H9 (cell line): ENCODE data around the gene MYMX. TPM values are rescaled to one million over a fixed set of nuclear protein-coding genes. Genes with fewer than 3 reads are reported as not detected.

Source experiments
- DNase-seq: peaks from one replicate; pipeline ENCODE4 v3.0.0-alpha.2; 2017
- H2AFZ ChIP-seq: one replicate; pipeline ENCODE4 v1.6.1; 2013; ENCODE audit warnings: mild to moderate bottlenecking, low read length, control low read depth, moderate library complexity
- H2AK5ac ChIP-seq: 2 replicates; pipeline ENCODE4 v1.6.1; 2013; ENCODE audit warnings: low read length, control low read depth, mixed read lengths; ENCODE audit not compliant: insufficient read length
- H2BK120ac ChIP-seq: one replicate; pipeline ENCODE4 v1.6.1; 2013; ENCODE audit warnings: low read depth, mild to moderate bottlenecking, low read length, control low read depth, inconsistent platforms; ENCODE audit not compliant: poor library complexity, severe bottlenecking
- H2BK12ac ChIP-seq: 2 replicates; pipeline ENCODE4 v1.6.1; 2013; ENCODE audit warnings: low read length, control low read depth, mixed read lengths, low read depth; ENCODE audit not compliant: insufficient read length
- H2BK15ac ChIP-seq: 2 replicates; pipeline ENCODE4 v1.6.1; 2013; ENCODE audit warnings: low read depth, low read length, control low read depth
- H2BK20ac ChIP-seq: one replicate; pipeline ENCODE4 v1.6.1; 2013; ENCODE audit warnings: low read depth, mild to moderate bottlenecking, low read length, control low read depth, inconsistent platforms; ENCODE audit not compliant: poor library complexity, severe bottlenecking
- H2BK5ac ChIP-seq: 2 replicates; pipeline ENCODE4 v1.6.1; 2013; ENCODE audit warnings: low read length, control low read depth, mixed read lengths; ENCODE audit not compliant: insufficient read length
- H3K14ac ChIP-seq: 2 replicates; pipeline ENCODE4 v1.6.1; 2013; ENCODE audit warnings: low read length, control low read depth; ENCODE audit not compliant: insufficient read depth
- H3K18ac ChIP-seq: 2 replicates; pipeline ENCODE4 v1.6.1; 2013; ENCODE audit warnings: low read depth, mild to moderate bottlenecking, mixed read lengths, low read length, control low read depth; ENCODE audit not compliant: insufficient read length
- H3K23ac ChIP-seq: 2 replicates; pipeline ENCODE4 v1.6.1; 2013; ENCODE audit warnings: low read length, control low read depth, mixed read lengths, low read depth; ENCODE audit not compliant: insufficient read length
- H3K23me2 ChIP-seq: 2 replicates; pipeline ENCODE4 v1.6.1; 2013; ENCODE audit warnings: low read depth, mild to moderate bottlenecking, mixed read lengths, low read length, control low read depth; ENCODE audit not compliant: insufficient read length, poor library complexity, severe bottlenecking
- H3K27ac ChIP-seq: 2 replicates; pipeline ENCODE4 v1.5.1; 2013; ENCODE audit warnings: low read length, control low read depth, mixed read lengths, low read depth; ENCODE audit not compliant: insufficient read length
- H3K27me3 ChIP-seq: 2 replicates; pipeline ENCODE4 v1.6.1; 2013; ENCODE audit warnings: low read length, control low read depth, inconsistent platforms; ENCODE audit not compliant: insufficient read depth
- H3K4ac ChIP-seq: 2 replicates; pipeline ENCODE4 v1.6.1; 2013; ENCODE audit warnings: low read depth, mild to moderate bottlenecking, control low read depth, inconsistent platforms, low read length, moderate library complexity
- H3K4me1 ChIP-seq: 2 replicates; pipeline ENCODE4 v1.6.1; 2013; ENCODE audit warnings: low read length, control low read depth, inconsistent platforms; ENCODE audit not compliant: insufficient read depth
- H3K4me2 ChIP-seq: 2 replicates; pipeline ENCODE4 v1.6.1; 2013; ENCODE audit warnings: low read length, control low read depth, mixed read lengths; ENCODE audit not compliant: insufficient read length, insufficient read depth
- H3K56ac ChIP-seq: 2 replicates; pipeline ENCODE4 v1.6.1; 2013; ENCODE audit warnings: low read depth, mild to moderate bottlenecking, mixed read lengths, low read length, control low read depth; ENCODE audit not compliant: insufficient read length
- H3K79me1 ChIP-seq: 2 replicates; pipeline ENCODE4 v1.6.1; 2013; ENCODE audit warnings: low read depth, mild to moderate bottlenecking, moderate library complexity, low read length, control low read depth, inconsistent platforms; ENCODE audit not compliant: insufficient read depth, poor library complexity, severe bottlenecking
- H3K79me2 ChIP-seq: 2 replicates; pipeline ENCODE4 v1.6.1; 2013; ENCODE audit warnings: low read length, control low read depth, inconsistent platforms; ENCODE audit not compliant: insufficient read depth
- H3K9ac ChIP-seq: 2 replicates; pipeline ENCODE4 v1.6.1; 2013; ENCODE audit warnings: low read length, control low read depth, mixed read lengths; ENCODE audit not compliant: insufficient read length; ENCODE audit errors: extremely low read depth
- H3K9me3 ChIP-seq: one replicate; pipeline ENCODE4 v1.6.1; 2013; ENCODE audit warnings: low read depth, low read length, inconsistent platforms; ENCODE audit not compliant: control insufficient read depth
- H3T11ph ChIP-seq: one replicate; pipeline ENCODE4 v1.6.1; 2013; ENCODE audit warnings: mild to moderate bottlenecking, low read length, control low read depth, inconsistent platforms
- H4K20me1 ChIP-seq: one replicate; pipeline ENCODE4 v1.6.1; 2013; ENCODE audit not compliant: control insufficient read depth, insufficient read length, insufficient read depth
- H4K5ac ChIP-seq: 2 replicates; pipeline ENCODE4 v1.6.1; 2013; ENCODE audit warnings: low read depth, mild to moderate bottlenecking, mixed read lengths, low read length, control low read depth; ENCODE audit not compliant: insufficient read length
- H4K8ac ChIP-seq: replicated peaks from 2 replicates; pipeline ENCODE4 v1.6.1; 2013; ENCODE audit warnings: low read length, control low read depth, mixed read lengths, low read depth; ENCODE audit not compliant: insufficient read length
- H4K91ac ChIP-seq: 2 replicates; pipeline ENCODE4 v1.6.1; 2013; ENCODE audit warnings: low read depth, mild to moderate bottlenecking, moderate library complexity, mixed read lengths, low read length, control low read depth; ENCODE audit not compliant: insufficient read length
- H3K27ac Mint-ChIP-seq, 3 experiments: 2 replicates in 2 of 3; 3 replicates in 1 of 3; pipeline ENCODE4 v1.8.0; 2020 to 2021; ENCODE audit warnings: mixed read lengths in 3 of 3, mild to moderate bottlenecking in 1 of 3, moderate library complexity in 1 of 3
- H3K27me3 Mint-ChIP-seq: 2 replicates; pipeline ENCODE4 v1.8.0; 2021; ENCODE audit warnings: low read depth, mild to moderate bottlenecking, moderate library complexity, mixed read lengths
- H3K36me3 Mint-ChIP-seq, 3 experiments: 2 replicates in 2 of 3; 3 replicates in 1 of 3; pipeline ENCODE4 v1.8.0; 2020 to 2021; ENCODE audit warnings: low read depth in 3 of 3, mixed read lengths in 3 of 3; ENCODE audit not compliant: insufficient read depth in 1 of 3
- H3K4me1 Mint-ChIP-seq, 2 experiments: 2 replicates each; pipeline ENCODE4 v1.8.0; 2020; ENCODE audit warnings: mixed read lengths in 2 of 2
- H3K4me3 Mint-ChIP-seq, 2 experiments: 2 replicates in 1 of 2; 3 replicates in 1 of 2; pipeline ENCODE4 v1.8.0; 2020 to 2021; ENCODE audit warnings: mild to moderate bottlenecking in 2 of 2, mixed read lengths in 2 of 2, moderate library complexity in 1 of 2
- H3K9me3 Mint-ChIP-seq, 2 experiments: 2 replicates in 1 of 2; 3 replicates in 1 of 2; pipeline ENCODE4 v1.8.0; 2020; ENCODE audit warnings: mild to moderate bottlenecking in 2 of 2, mixed read lengths in 2 of 2, moderate library complexity in 1 of 2
- WGBS: extraction: QIAGEN DNeasy Blood & Tissue Kit; methylation state at CpG from one replicate; pipeline ENCODE4 v1.1.7; 2013; ENCODE audit warnings: missing lambda C conversion rate, low lambda C conversion rate, mixed read lengths; ENCODE audit not compliant: insufficient read length; ENCODE audit errors: extremely low coverage; 5-methylcytosine and 5-hydroxymethylcytosine counted together
- total RNA-seq: library from RNA; stranded (reverse); gene quantifications from 2 replicates; pipeline ENCODE4 v1.2.1, GENCODE V29; 2021
- TF ChIP-seq, protein P1 (sequence below): fragments of 200-600 bp; sonication (generic); conservative IDR thresholded peaks from 3 replicates; pipeline ENCODE4 v1.8.0; 2021; ENCODE audit warnings: antibody characterized with exemption, mild to moderate bottlenecking

MYMX gene
- total RNA-seq, 1 experiment from 2014 or later, result 1.1 TPM

DNA sequence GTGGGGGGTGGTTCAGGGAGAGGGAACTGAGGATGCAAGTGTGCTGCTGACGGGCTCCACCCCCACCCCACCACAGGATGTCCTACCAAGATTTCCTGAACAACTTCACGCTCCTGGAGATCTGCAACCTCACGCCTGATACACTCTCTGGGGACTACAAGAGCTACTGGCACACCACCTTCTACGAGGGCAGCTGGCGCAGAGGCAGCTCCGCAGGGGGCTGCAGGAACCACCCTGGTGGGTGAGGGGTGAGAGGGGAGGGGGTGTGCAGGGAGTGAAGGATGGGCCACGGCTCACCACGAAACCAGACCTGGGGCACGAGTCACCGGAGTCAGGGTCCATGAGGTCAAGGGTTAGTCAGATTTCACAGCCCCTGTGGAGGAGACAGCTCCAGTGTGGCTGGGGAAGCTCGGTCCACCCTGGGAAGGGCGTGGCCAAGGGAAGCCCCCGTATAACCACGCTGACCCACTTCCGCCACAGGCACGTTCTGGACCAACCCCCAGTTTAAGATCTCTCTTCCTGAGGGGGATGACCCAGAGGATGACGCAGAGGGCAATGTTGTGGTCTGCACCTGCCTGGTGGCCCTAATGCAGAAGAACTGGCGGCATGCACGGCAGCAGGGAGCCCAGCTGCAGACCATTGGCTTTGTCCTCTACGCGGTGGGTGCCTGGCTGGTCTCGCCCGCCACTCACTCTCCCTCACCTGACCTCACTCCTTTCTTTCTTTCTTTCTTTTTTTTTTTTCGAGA, 39.8 kb upstream of the MYMX start:
- H2BK12ac ChIP-seq, result no peak overlapping the region
- no peak overlapping the region for H3T11ph ChIP-seq
- no peaks in the 10 kb centered on the region for H3K9me3 ChIP-seq
- no peak overlapping the region for H3K18ac ChIP-seq
- no peaks in the 10 kb centered on the region for H3K79me1 ChIP-seq
- no peaks in the 10 kb centered on the region for H3K23me2 ChIP-seq
- no peak overlapping the region for H3K9ac ChIP-seq
- H4K5ac ChIP-seq, result no peak overlapping the region
- Mint-ChIP-seq H3K4me1 (peaks cover 10 to 19% of the 10 kb centered on the region in 2 experiments), H3K27me3 (no peaks in the 10 kb centered on the region; the same call in none of the 2 replicates), H3K4me3 (no peak overlapping the region; a peak in 1 of 5 replicates), H3K36me3 (no peaks in the 10 kb centered on the region; a peak in 1 of 7 replicates), H3K27ac (no peak overlapping the region; a peak in 1 of 7 replicates), H3K9me3 (no peaks in the 10 kb centered on the region)
- no peak overlapping the region for H4K91ac ChIP-seq
- peaks cover 3% of the 10 kb centered on the region for H4K20me1 ChIP-seq
- no peak overlapping the region for H2BK120ac ChIP-seq
- H2AFZ ChIP-seq, result no peak overlapping the region
- H3K27me3 ChIP-seq, result no peaks in the 10 kb centered on the region
- no peak overlapping the region for H4K8ac ChIP-seq
- H2BK20ac ChIP-seq, result no peak overlapping the region
- no peak overlapping the region for H2BK15ac ChIP-seq
- TF ChIP-seq, protein P1, sequence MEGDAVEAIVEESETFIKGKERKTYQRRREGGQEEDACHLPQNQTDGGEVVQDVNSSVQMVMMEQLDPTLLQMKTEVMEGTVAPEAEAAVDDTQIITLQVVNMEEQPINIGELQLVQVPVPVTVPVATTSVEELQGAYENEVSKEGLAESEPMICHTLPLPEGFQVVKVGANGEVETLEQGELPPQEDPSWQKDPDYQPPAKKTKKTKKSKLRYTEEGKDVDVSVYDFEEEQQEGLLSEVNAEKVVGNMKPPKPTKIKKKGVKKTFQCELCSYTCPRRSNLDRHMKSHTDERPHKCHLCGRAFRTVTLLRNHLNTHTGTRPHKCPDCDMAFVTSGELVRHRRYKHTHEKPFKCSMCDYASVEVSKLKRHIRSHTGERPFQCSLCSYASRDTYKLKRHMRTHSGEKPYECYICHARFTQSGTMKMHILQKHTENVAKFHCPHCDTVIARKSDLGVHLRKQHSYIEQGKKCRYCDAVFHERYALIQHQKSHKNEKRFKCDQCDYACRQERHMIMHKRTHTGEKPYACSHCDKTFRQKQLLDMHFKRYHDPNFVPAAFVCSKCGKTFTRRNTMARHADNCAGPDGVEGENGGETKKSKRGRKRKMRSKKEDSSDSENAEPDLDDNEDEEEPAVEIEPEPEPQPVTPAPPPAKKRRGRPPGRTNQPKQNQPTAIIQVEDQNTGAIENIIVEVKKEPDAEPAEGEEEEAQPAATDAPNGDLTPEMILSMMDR, result no peak
- H3K79me2 ChIP-seq, result no peaks in the 10 kb centered on the region
- H3K4me1 ChIP-seq, result peaks cover 2% of the 10 kb centered on the region; the same call in 1 of the 2 replicates
- no peak overlapping the region for H3K56ac ChIP-seq
- no peak overlapping the region for H2AK5ac ChIP-seq
- no CpG with 5 or more reads among the region's 24 CpGs for WGBS
- H3K4me2 ChIP-seq, result no peak overlapping the region
- no peak overlapping the region for H3K23ac ChIP-seq
- H2BK5ac ChIP-seq, result no peak overlapping the region
- no peak overlapping the region for H3K4ac ChIP-seq
- no peak overlapping the region for H3K27ac ChIP-seq
- DNase-seq, result no peak
- H3K14ac ChIP-seq, result no peak overlapping the region
